GM12874 (cell line): Measurements from ENCODE around the gene THRA.

Experiments
- CTCF ChIP-seq: IDR thresholded peaks from 2 replicates; pipeline ENCODE4 v1.5.1; 2011; ENCODE audit warnings: low read depth, mild to moderate bottlenecking, control low read depth, low read length, moderate library complexity; ENCODE audit not compliant: insufficient read depth

THRA gene

DNA sequence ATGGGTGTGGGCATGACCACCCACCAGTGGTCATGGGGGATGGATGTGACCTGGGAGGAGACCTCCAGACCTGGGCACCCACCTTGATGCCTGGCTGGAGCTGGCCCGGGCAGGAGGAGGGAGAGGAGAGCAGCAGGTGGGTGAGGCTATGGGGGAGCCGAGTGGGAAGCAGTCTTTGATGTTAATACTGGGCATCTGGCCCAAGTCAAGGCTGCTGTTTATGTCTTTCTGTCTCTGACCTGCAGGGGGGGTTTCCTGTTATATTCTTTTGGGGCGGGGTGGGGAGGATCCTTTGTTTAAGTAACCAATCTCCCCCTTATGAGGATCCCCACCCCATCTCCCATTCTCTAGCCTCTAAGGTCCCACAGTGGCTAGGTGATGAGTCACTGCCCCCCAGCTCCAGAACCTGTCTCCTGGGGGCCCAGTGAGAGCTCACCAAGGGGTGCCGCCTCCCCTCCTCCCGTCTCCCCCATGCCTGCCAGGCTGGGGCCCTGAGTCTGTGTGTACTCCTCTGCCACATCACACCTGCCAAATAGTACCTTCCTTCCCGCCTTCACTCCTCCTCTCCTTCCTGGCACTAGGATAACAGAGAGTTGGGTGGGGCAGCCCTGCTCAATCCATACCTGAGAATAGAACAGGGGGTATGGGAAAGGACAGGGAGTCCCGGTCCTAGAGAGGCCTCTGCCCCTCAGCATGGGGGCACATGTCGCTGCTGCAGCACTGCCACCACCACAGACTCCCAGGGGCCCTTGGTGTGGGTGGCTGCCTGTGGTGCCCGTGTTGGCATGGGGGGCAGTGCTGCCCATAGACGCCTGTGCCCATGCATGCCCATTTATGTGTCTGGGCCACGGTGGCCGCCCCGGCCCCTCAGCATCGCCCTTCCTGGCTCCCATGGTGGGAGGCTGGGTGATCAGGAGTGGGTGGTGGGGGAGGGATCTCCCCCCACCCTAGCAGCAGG is 7.3 kb downstream of the THRA start:
- peak; percentile 39 for TF ChIP-seq CTCF

- TF ChIP-seq CTCF = no peak
These were observed 8.0 kb downstream of the THRA start for GRCh38 chr17:40070709-40071312.

DNA sequence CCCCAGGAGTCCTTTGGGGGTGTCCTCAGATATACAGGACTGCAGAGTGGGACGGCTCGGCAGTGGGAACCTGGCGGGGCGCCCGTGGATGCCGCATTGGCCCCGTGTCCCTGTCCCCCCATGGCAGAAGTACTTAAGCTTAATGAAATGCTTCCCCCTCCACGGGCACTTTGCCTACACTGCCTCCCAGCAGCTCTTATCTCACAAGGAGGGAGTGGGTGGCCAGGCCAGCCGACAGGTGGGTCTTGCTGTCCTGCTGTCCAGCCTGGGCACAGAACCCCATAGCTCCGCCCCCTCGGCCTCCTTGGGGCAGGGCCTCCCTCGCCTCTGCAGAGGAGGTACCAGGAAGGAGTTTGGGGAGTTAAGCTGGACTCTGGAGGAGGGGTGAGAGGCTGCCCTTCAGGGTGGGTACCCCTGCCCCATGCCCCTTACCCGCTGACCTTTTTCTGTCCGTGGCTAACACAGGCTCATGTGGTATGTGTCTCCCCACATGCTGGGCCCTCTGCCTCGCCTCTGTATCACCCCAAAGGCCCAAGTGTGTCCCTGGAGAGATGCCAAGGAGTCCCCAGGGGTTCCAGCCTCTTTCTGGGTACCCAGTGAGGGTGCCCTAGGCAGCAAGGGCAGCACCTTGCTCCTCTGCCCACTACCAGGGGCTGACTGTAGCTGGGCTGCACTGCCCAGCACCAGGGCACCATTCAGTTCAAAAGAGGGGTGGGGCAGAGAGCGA is 8.7 kb downstream of the THRA start:
- TF ChIP-seq CTCF = no peak

GRCh38 chr17:40072040-40072734 is 9.4 kb downstream of the THRA start:
- no peak for TF ChIP-seq CTCF

GRCh38 chr17:40072735-40073346 is 10.1 kb downstream of the THRA start:
- no peak for TF ChIP-seq CTCF

DNA sequence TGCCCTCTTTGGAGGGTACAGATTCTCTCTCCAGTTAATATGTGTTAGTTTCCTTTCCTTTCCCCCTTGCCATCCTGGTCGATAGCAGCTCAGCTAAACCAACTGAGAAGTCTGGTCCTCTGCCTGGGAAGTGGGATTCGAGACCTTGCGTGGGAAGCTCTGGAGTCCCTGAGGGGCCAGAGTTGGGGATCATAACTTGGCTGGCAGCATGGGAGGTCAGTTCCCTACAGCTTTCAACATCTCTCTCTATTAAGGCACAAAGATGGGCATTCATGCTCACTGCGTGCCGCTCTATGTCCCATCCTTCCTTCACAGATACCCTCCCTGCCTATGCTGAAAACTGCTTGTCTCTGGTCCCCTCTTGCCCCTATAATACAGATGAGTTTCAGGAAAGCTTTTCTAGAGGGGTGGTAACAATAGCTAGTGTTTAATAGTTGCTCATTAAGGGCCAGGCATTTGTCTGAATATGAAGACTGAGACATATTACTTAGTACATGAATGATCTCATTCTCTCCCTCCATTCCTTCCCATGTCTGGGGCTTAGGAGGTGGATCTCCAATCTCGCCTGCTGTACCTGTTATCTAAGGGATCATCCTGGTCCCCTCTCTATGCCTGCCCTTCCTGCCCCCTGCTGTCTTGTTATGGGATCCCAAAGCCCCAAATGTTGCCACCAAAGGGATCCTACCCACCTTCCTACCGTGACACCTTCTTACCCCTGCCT is 10.8 kb downstream of the THRA start:
- TF ChIP-seq CTCF = no peak
